NCI-H2196 (cell line): ENCODE results near the gene ALAS1.
A peak's percentile ranks its signal among the peaks of the same experiment; 100 is the strongest.

Source experiments
- DNase-seq: peaks from one replicate; lab custom pipeline; 2025; ENCODE audit not compliant: unreplicated experiment; lab: John Stamatoyannopoulos, UW

Gene ALAS1

DNA sequence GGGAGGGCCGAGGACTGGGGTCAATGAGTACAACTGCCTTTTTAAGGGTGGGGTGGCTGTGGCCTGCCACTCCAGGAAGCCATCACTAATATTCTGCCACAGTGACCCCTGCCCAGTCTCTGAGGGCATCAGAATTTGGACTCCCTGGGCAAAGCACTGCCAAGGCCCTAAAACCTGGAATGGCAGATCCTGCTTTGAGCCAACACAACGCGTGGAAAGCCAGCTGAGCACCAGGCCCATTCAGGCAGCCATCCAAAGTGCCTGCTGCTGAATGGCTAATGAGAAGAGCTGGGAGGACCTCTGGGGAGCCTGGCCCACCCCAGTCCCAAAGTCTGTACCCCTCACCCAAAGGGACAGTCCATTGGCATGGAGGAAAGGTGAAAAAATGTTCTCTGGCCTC lies 36.0 kb downstream of the ALAS1 start:
- DNase-seq = no peak

DNA sequence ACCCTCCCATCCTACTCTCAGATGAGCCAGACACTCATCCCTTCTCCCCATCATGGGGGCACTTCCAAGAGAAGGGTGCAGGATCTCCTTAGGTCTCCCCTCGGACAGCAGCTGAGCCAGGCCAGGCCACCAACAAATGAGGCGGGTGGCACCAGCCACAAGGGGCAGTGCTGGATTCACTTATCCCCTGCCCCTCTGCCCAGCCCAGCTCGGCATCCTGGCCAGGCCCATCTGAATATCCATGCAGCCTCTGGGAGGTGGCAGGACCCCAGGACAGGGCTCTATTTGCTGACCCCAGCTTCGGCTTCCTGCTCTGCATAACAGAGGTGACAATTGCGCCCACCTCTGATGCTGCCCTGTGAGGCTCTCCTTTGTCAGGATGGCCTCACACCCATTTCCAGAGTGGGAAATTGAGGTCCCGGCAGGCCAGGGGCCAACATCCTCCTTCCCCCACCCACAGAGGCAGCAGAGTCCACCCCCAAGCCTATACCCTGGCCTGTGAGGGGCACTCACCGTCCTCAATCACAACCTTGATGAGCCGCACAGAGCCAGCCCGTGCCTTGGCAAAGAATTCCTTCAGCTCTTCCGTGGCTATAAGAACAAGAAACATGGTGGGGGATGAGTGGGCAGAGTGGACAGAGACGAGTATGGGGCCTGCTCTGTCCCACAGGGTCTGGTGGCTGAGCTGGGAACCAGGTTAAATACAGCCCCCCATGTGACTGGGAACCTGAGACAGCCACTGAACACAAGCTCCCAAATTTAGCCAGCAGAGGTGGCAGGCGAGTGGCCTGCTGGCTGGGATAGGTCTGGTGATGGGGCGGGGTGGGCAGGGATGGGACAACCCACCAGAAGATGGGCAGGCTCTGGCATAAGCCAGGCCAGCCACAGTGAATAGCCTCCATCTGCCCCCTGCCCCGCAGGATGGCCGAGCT lies 36.8 kb downstream of the ALAS1 start:
- no peak for DNase-seq

- DNase-seq = no peak
Measured at GRCh38 chr3:52236424-52236886, 38.5 kb downstream of the ALAS1 start.

DNA sequence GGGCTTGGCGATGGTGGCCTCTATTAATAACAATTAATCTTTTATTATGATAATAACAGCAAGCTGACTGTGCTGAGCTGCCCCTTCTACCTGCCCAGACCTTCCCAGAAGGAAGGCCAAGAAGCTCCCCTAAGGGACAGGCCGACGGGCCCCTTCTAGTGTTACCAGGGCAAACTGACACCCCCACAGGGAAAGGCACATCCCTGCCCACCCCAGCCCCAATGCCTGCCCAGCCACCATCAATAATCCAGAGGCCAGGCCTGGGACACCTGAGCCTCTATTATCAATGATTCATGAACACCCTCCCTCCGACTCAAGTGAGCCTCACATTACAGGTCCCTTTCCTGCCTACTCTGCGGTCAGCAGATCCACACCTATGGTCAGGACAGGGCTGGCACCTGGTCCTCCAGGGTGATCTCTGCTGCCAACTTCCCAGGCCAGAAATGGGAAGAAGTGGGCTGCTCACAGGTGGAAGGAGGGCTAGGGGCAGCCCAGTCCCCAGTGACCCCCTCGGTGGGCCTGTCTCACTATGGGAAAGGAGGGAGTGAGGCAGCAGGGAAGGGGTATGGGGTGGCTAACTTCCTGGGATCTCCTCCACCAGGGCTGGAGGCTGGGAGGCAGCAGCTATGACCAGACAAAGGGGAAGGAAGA lies 39.2 kb downstream of the ALAS1 start:
- peak; percentile 24 for DNase-seq

- peak; percentile 58 for DNase-seq
Measured at GRCh38 chr3:52237657-52238172, 39.8 kb downstream of the ALAS1 start.

DNA sequence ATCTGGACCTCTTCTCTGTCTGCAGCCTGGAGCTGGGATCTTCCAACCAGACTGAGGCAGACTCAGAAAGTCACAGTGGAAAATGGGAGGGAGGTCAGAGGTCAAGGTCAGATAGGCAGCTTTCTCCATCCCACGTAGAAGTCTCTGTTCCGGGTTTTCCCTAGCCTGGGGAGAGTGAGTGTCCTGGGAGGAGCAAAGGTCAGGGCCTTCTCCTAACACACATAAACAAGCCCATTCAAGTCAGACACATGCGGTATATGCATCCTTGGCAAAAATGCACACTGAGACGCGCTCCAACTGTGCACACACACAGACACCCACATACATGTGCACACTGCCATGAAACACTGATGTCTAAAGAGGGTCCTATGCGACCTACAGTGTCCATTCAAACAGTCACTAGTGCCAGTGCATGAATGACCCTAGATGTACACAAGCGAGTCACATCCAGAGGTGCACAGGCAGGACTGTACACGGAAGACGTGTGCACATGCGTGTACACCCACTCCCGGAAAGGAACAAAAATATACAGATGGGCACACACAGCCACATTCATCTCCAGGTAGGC lies 40.3 kb downstream of the ALAS1 start:
- no peak for DNase-seq

DNA sequence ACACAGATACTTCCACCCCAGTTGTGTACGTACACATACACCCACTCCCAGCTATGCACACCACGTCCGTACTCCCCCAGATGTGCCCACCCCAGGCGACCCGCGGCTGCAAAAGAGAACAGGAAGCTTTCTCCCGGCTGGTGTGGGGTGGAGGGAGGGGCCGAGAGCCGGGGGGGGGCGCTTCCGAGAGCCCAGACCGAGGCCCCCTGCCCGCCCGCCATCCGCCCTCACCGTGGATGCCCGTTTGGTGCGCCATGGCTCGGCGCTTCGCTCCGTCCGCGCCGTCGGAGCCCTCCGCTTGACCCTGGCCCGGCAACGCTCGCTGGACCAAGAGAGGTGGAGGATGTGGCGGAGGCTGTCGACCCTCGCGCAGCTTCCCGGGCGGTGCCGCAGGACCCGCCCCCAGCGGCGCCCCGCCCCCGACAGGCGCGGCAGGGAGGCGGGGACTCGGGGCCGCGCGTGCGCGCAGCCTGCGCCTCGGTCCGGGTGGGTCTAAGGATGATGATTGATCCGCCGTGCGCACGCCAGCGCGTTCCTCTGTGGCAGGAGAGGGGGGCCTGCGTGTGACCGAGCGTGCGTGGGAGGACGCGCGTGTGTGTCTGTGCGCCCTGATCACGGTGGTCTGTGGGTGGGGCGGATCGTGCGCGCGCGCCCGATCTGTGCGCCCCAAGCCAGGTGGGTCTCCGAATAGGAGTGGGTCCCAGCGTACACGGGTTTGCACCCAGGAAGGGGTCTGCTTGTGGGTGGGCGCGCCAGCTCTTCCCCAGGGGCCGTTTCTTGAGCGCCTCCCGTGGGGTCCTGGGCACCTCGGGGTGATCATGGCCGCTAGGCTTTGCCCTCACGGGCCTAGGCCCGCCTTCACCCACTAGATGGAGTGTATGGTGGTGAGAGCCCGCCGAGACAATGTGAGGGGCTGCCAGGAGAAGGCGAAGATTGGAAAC lies 41.1 kb downstream of the ALAS1 start, which contains the start of gene TWF2:
Gene TWF2, minus strand, starts transcription at position 398 of the 941 bp plus-strand sequence. Its CDS starts 142 bp downstream, at position 256.
- peak; percentile 55 for DNase-seq

DNA sequence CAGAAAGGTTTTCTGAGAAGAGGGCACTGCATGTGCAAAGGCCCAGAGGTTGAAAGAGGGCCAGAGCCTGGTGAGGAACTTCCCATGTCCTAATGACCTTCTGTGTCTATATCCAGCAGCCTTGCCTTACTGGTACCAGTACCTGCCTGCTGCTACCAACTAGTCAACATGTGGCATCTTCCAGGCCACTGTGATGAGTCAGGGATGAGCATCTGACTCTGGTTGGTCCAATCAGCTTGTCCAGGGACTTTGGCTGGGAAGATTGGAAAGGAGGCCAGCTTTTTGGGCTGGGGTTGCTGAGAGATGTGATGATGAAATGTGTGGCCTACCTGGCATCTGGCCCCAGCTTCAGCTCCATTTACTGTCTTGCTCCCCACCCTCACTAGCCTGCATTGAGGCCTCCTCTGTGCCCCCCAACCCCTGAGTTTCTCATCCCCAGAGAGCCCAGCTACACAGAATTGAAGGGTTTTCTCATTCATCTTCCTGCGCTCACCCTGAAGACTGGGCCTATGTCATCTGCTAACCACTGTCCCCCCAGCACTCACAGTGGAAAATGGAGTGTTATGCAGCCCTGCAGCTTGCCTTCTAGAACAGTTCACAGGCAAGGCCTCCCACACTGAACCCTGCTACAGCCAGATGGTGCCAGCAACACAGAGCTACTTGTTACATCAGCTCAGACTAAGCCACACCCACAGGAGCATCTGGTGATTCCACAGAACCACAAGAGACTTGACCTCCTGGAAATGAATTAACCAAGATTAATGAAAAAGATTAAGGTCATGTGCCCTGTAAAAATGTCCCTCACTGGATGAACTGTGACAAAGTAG lies 42.3 kb downstream of the ALAS1 start:
- peak; percentile 54 for DNase-seq

DNA sequence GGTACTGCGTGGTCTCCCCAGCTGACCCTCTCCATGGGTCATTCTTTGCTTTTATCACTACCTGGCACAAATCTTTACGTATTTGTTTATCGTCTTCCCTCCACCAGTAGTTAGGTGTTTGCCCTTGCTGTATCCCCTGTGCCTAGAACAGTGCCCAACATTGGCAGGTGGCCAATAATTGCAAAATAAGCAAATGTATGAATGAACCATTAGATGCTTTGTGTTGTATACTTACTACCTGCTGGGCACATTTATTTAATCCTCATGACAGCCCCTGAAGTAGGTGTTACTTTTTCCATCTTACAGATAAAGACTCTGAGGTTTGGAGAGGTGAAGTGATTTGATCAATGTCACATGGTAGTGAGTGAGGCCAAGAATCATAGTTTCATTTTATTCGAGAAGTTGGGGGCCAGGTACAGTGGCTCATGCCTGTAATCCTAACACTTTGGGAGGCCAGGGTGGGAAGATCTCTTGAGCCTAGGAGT lies 43.0 kb downstream of the ALAS1 start:
- DNase-seq = no peak

GRCh38 chr3:52242039-52242438 lies 44.1 kb downstream of the ALAS1 start:
- no peak for DNase-seq

DNA sequence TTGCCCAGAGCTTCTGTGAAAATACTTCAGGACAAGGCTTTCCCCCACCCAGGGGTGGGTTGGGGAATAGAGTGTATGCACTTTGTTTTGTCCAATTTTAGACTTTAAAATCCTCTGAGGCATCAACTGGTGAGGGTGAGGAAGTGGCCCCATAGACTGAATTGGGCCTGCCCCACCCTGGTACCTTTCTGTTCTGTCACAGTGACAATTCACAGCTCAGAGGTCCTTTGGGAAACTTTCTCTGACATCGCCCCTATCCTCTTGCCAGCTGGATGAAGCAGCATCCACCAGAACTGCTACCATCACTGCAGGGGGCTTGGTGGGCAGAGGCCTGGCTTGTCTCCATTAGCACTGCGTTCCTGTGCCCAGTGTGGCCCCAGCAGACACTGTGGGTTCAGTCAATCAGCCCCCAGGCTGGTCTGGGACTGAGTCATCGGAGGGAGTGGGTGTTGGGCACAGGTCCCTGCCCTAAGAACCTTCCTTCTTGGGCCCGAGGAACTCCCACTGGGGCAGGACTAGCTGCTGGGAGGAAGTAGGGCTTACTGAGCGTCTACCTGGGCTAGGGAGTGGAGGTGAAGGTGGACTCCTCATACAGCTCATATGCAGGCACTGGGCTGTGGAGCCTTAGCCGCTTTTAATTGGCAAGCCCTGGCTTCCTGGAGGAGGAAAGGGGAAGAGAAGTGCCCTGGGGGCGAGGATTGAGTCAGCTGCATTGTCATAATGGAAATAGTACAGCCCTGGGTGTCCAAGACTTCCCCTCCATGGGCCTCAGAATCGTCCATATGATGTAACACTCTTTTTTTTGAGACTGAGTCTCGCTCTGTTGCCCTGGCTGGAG lies 46.0 kb downstream of the ALAS1 start:
- no peak for DNase-seq

GRCh38 chr3:52245322-52246263 lies 47.6 kb downstream of the ALAS1 start, which contains the start of gene PPM1M:
PPM1M (plus strand) TSS chr3:52245759; CDS start chr3:52245825, 66 bp downstream.
- peak; percentile 29 for DNase-seq

GRCh38 chr3:52246264-52246620 lies 48.3 kb downstream of the ALAS1 start:
- no peak for DNase-seq

- DNase-seq = no peak
Measured at GRCh38 chr3:52246728-52247408, 48.9 kb downstream of the ALAS1 start.

DNA sequence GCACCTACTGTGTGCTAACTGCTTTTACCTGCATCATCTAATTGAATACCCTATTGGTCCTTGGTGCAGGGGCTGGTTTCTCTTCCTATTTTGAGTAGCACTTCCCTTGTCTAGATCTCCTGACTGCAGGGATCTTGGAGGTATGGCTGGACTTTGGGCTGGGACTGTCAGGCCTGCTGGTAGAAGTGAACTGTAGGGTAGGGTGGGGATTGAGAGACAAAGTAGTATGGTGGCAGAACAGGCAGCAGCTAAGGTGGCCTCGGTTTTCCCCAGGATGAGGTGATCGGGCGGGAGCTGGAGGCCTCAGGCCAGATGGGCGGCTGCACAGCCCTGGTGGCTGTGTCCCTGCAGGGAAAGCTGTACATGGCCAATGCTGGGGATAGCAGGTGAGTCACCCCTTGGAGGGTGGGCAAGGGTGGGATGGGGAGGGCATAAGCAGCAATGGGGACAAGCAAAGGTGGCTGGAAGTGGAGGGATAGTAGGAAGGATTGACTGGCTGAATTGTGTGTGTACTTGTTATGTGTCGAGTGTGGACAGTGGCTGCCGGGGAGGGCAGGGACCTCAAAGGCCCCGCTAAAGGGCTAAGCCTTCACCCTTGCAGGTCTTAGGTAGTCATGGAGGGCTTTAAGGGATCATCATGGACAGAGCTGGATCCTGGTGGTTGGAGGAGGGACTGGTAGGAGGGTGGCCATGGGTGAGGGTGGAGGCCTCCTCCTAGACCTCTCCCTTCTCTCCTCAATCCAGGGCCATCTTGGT lies 49.6 kb downstream of the ALAS1 start:
- no peak for DNase-seq

DNA sequence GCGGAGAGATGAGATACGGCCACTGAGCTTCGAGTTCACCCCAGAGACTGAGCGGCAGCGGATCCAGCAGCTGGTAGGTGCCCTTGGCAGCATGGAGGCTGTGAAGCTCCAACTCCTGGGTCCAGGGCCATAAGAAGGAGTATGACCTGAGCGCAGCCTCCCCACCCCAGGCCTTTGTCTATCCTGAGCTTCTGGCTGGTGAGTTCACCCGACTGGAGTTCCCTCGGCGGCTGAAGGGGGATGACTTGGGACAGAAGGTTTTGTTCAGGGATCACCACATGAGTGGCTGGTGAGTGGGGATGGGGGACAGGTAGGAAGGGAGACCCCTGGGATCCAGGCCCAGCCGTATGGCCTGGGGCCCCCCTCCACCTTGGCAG lies 50.2 kb downstream of the ALAS1 start:
- DNase-seq = no peak
